Lower lobe of right lung (tissue), 2 donors: Measurements from ENCODE around the gene DOCK10. TPM values are rescaled to one million over a fixed set of nuclear protein-coding genes. Genes with fewer than 3 reads are reported as not detected.

ENCODE experiments used
- ATAC-seq, 2 donors: fragments of 200-7000 bp; cut with Tn5 transposase; one replicate each; pipeline ENCODE4 v1.9.1; 2020 to 2022; ENCODE audit warnings: mild to moderate bottlenecking in 2 of 2, moderate library complexity in 2 of 2
- DNase-seq: peaks from one replicate; pipeline ENCODE4 v3.0.0-alpha.2; 2020
- H3K27ac ChIP-seq: fragments of 200-600 bp; one replicate; pipeline ENCODE4 v1.8.0; 2022
- H3K27me3 ChIP-seq: fragments of 200-600 bp; one replicate; pipeline ENCODE4 v1.8.0; 2022; ENCODE audit warnings: low read depth
- H3K36me3 ChIP-seq: fragments of 200-600 bp; one replicate; pipeline ENCODE4 v1.8.0; 2022; ENCODE audit warnings: mild to moderate bottlenecking
- H3K4me1 ChIP-seq: fragments of 200-600 bp; one replicate; pipeline ENCODE4 v1.8.0; 2022
- H3K4me3 ChIP-seq: fragments of 200-600 bp; one replicate; pipeline ENCODE4 v1.8.0; 2022; ENCODE audit warnings: mild to moderate bottlenecking
- H3K9me3 ChIP-seq: fragments of 200-600 bp; one replicate; pipeline ENCODE4 v1.8.0; 2022
- CTCF ChIP-seq: fragments of 200-600 bp; IDR thresholded peaks from one replicate; pipeline ENCODE4 v1.8.0; 2022; ENCODE audit warnings: antibody characterized with exemption, mild to moderate bottlenecking
- intact Hi-C: fragments of 100-400 bp; cut with DNase I; formaldehyde crosslinking; loops from one replicate; pipeline ENCODE4 v1.11.0; 2022
- total RNA-seq: library from RNA; stranded (reverse); fragmentation: NEBNext Ultra II Directional; extraction: Animal tissue kit (Norgen Biotek cat#: 25700); gene quantifications from one replicate; pipeline ENCODE4 v1.2.1, GENCODE V29; 2021
- donor health status: DM: no; HTN: yes; CAD: no; lungs with severe emphysema.

DOCK10 gene
- total RNA-seq, 1 donor from 2014 or later: 52.3 TPM

GRCh38 chr2:224954980-224955379 lies 87.3 kb downstream of the DOCK10 start:
- H3K4me1 ChIP-seq: peaks cover 22% of the 10 kb centered on the region
- H3K4me3 ChIP-seq: no peak overlapping the region
- no peak for TF ChIP-seq CTCF
- intact Hi-C loops: no loop called here
- no peak overlapping the region for H3K27ac ChIP-seq
- no peaks in the 10 kb centered on the region for H3K36me3 ChIP-seq
- ATAC-seq (no peak), DNase-seq (no peak)
- no peaks in the 10 kb centered on the region for H3K9me3 ChIP-seq
- no peaks in the 10 kb centered on the region for H3K27me3 ChIP-seq

- ATAC-seq: peak; percentile 83 to 90
- Histone ChIP-seq H3K36me3 (no peaks in the 10 kb centered on the region), H3K4me1 (peaks cover 25% of the 10 kb centered on the region), H3K27me3 (no peaks in the 10 kb centered on the region), H3K9me3 (no peaks in the 10 kb centered on the region), H3K4me3 (no peak overlapping the region), H3K27ac (no peak overlapping the region)
- intact Hi-C loops: no loop called here
- DNase-seq: no peak
- no peak for TF ChIP-seq CTCF
These were observed 89.2 kb downstream of the DOCK10 start for GRCh38 chr2:224952936-224953657.

DNA sequence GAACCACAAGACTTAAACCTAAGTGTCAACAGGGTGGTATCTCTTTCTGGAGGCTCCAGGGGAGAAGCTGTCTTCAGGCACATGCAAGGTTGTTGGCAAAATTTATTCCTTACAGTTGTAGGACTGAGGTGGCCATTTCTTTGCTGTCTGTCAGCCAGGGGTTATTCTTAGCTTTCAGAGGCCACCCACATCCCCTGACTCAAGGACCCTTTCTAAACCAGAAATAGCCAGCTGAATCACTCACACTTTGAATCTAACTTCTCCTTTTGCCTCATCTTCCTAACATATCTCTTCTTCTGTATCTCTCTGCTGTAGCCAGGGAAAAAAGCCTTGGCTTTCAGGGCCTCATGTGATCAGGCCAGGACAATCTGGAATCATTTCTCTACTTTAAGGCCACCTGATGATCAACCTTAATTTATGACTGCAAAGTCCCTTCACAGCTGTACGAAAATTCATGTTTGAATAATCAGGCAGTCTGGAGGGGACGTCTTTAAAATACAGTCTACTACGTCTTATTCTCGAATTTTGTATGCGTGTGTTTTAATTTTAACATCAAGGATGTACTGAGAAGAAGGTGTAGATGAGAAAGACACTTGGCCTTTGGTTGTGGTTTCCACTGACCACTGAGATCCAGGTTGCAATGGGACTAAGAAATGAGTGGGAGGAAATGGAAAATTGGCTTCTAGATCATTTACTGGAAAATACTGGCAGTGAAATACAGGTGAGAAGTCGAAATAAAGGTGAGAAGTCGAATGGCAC lies 90.4 kb downstream of the DOCK10 start:
- intact Hi-C loops: no loop called here

GRCh38 chr2:224948859-224949258 lies 93.4 kb downstream of the DOCK10 start:
- peaks cover 30% of the 10 kb centered on the region for H3K4me1 ChIP-seq
- no peak overlapping the region for H3K4me3 ChIP-seq
- no peak for TF ChIP-seq CTCF
- intact Hi-C loops: no loop called here
- H3K27ac ChIP-seq: no peak overlapping the region
- ATAC-seq (peak; percentile 61 to 66), DNase-seq (no peak)
- H3K9me3 ChIP-seq: no peaks in the 10 kb centered on the region
- no peaks in the 10 kb centered on the region for H3K36me3 ChIP-seq
- no peaks in the 10 kb centered on the region for H3K27me3 ChIP-seq

More for the DNA sequence above, 90.4 kb downstream of the DOCK10 start:
- ATAC-seq (no peak), DNase-seq (no peak)
- no peaks in the 10 kb centered on the region for H3K36me3 ChIP-seq
- H3K27me3 ChIP-seq: no peaks in the 10 kb centered on the region
- H3K27ac ChIP-seq: no peak overlapping the region
- peaks cover 30% of the 10 kb centered on the region for H3K4me1 ChIP-seq
- H3K4me3 ChIP-seq: no peak overlapping the region
- no peaks in the 10 kb centered on the region for H3K9me3 ChIP-seq
- TF ChIP-seq CTCF: no peak

- TF ChIP-seq CTCF: no peak
- intact Hi-C loops: no loop called here
These were observed 94.3 kb downstream of the DOCK10 start for GRCh38 chr2:224948005-224948404.

More at GRCh38 chr2:224948005-224948404, 94.3 kb downstream of the DOCK10 start:
- H3K27me3 ChIP-seq: no peaks in the 10 kb centered on the region
- H3K9me3 ChIP-seq: no peaks in the 10 kb centered on the region
- ATAC-seq (no peak), DNase-seq (no peak)
- peaks cover 25% of the 10 kb centered on the region for H3K4me1 ChIP-seq
- H3K27ac ChIP-seq: no peak overlapping the region
- H3K4me3 ChIP-seq: no peak overlapping the region
- no peaks in the 10 kb centered on the region for H3K36me3 ChIP-seq
